Thoracic aorta (tissue), 2 donors: Measurements from ENCODE around the gene MAGEA6. TPM values are rescaled to one million over a fixed set of nuclear protein-coding genes. Genes with fewer than 3 reads are reported as not detected.

Experiments
- ATAC-seq: fragments of 150-250 bp; one replicate; pipeline ENCODE4 v1.8.0; 2017; ENCODE audit warnings: low read depth; ENCODE audit not compliant: insufficient number of reproducible peaks, low FRiP score
- DNase-seq: peaks from one replicate; pipeline ENCODE4 v3.0.0-alpha.2; 2020; ENCODE audit warnings: low spot score
- H3K27ac ChIP-seq, 2 donors: fragments of 200-600 bp; sonication (generic); 1 replicate in 1 of 2; 2 replicates in 1 of 2; pipeline ENCODE4 v1.5.1; 2016; ENCODE audit warnings: mild to moderate bottlenecking in 2 of 2, moderate library complexity in 2 of 2
- H3K27me3 ChIP-seq: fragments of 200-600 bp; sonication (generic); replicated peaks from 2 replicates; pipeline ENCODE4 v1.6.0; 2016; ENCODE audit warnings: mild to moderate bottlenecking; ENCODE audit not compliant: insufficient read depth
- H3K36me3 ChIP-seq: fragments of 200-600 bp; sonication (generic); one replicate; pipeline ENCODE4 v1.5.1; 2016
- H3K4me1 ChIP-seq, 2 donors: fragments of 200-600 bp; sonication (generic); 1 replicate in 1 of 2; 2 replicates in 1 of 2; pipeline versions ENCODE4 v1.5.1 to v1.6.0; 2016; ENCODE audit warnings: low read depth in 2 of 2, mild to moderate bottlenecking in 1 of 2; ENCODE audit not compliant: control insufficient read depth in 1 of 2
- H3K4me3 ChIP-seq: fragments of 200-600 bp; sonication (generic); 2 replicates; pipeline ENCODE4 v1.5.1; 2016; ENCODE audit warnings: mild to moderate bottlenecking
- H3K9me3 ChIP-seq: fragments of 200-600 bp; sonication (generic); 2 replicates; pipeline ENCODE4 v1.5.1; 2016
- CTCF ChIP-seq: fragments of 200-600 bp; sonication (generic); IDR thresholded peaks from one replicate; pipeline ENCODE4 v1.5.1; 2019; ENCODE audit warnings: antibody characterized with exemption
- total RNA-seq, 2 donors: library from RNA; depleted of rRNA; stranded (reverse); fragments of >200 nt; gene quantifications; one replicate each; pipeline versions ENCODE4 v1.1.0 to v1.2.3, GENCODE V29; 2016

MAGEA6 gene
- total RNA-seq, 2 donors from 2014 or later = not detected

GRCh38 chrX:152733261-152733975 lies 36.1 kb downstream of the MAGEA6 start, which contains the start of the genes CSAG1 and MAGEA12:
CSAG1 (minus strand) TSS chrX:152733721; CDS start chrX:152732460, 1,261 bp downstream.
MAGEA12 (plus strand) TSS chrX:152733757; CDS start chrX:152736162, 2,405 bp downstream.
- no peaks in the 10 kb centered on the region for H3K27me3 ChIP-seq
- no peaks in the 10 kb centered on the region for H3K36me3 ChIP-seq
- no peak within 1 kb of the TSS for H3K27ac ChIP-seq
- DNase-seq (no peak), ATAC-seq (no peak)
- H3K9me3 ChIP-seq = no peaks in the 10 kb centered on the region
- H3K4me1 ChIP-seq = no peaks in the 10 kb centered on the region
- no peak within 1 kb of the TSS for H3K4me3 ChIP-seq
- no peak for TF ChIP-seq CTCF

GRCh38 chrX:152725409-152725808 lies 44.1 kb downstream of the MAGEA6 start:
- no peak for TF ChIP-seq CTCF
- H3K27ac ChIP-seq = no peak overlapping the region
- no peaks in the 10 kb centered on the region for H3K9me3 ChIP-seq
- no peaks in the 10 kb centered on the region for H3K4me1 ChIP-seq
- no peaks in the 10 kb centered on the region for H3K36me3 ChIP-seq
- DNase-seq = no peak
- H3K4me3 ChIP-seq = no peak overlapping the region
- H3K27me3 ChIP-seq = no peaks in the 10 kb centered on the region
- ATAC-seq = no peak

Other genes starting within 250 kb of the MAGEA6 start
- gene GABRQ, start 131.8 kb downstream of the MAGEA6 start, total RNA-seq = not detected
- not detected for gene MAGEA3, start 70.9 kb downstream of the MAGEA6 start, total RNA-seq
- not detected for gene CSAG2, start 60.4 kb downstream of the MAGEA6 start, total RNA-seq
- gene MAGEA2B, start 55.1 kb downstream of the MAGEA6 start, total RNA-seq = not detected
- not detected for gene CSAG1, start 36.0 kb downstream of the MAGEA6 start, total RNA-seq
- gene MAGEA12, start 35.9 kb downstream of the MAGEA6 start, total RNA-seq = not detected
- not detected for gene MAGEA2, start 15.8 kb downstream of the MAGEA6 start, total RNA-seq
- not detected for gene CSAG3, start 10.5 kb downstream of the MAGEA6 start, total RNA-seq
- 10 to 100 TPM; 16.3 to 27.1 TPM for gene CETN2, start 61.1 kb upstream of the MAGEA6 start, total RNA-seq
- 10 to 100 TPM in 1 of 2 donors, 1 to 10 TPM in 1; 5.3 to 23.1 TPM for gene NSDHL, start 61.4 kb upstream of the MAGEA6 start, total RNA-seq
- 1 to 10 TPM; 8.1 to 8.5 TPM for gene ZNF185, start 128.4 kb upstream of the MAGEA6 start, total RNA-seq
- gene PNMA5, start 224.4 kb upstream of the MAGEA6 start, total RNA-seq = not detected